ENCODE measurements around the gene FUT8.
"Not testable (repeated sequence)": the region's sequence is repeated elsewhere in the genome, so short reads cannot be mapped to it uniquely, and the experiment has no call there.

The FUT8 gene

DNA sequence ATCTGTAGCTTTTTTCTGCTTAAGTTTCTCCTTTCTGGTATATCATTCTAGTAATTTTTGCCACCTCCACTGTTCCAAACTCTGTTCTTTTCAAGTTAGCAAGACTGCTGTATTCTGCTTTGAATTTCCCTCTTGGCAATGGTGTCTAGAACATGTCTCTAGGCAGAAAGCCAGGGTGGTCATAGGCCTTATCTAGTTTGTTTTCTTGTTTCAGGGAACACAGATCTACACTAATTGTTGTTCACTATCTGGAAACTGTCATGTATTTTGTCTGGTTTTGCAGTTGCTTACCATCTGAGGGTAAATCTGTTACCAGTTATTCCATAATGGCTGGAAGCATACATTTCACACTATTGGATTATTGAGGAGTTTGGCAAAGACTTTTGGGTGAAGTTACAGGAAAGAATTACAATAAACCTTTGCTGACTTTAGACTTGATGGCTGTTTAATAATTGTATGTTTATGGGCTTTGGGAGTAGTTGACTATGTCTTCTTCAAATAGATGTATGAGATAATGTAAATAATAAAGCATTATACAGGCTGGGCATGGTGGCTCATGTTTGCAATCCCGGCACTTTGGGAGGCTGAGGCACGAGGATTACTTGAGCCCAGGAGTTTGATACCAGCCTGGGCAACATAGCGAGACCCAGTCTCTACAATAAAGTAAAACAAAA lies 41.4 kb downstream of the FUT8 start:
- no peak for DNase-seq (ENCODE audit: low read depth in 2 of 2)

DNA sequence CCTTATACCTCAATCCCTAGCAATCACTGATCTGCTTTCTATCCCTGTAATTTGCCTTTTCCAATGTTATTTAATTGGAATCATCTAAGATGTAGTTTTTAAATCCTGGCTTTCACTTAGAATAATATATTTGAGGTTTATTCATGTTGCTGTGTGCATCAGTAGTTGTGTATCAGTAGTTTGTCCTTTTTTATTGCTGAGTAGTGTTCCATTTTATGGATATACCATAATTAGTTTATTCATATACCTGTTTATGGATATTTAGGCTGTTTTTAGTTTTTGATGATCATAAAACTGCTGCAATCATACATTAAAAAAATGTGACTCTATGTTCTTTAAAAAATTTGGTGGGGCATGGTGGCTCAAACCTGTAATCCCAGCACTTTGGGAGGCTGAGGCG lies 43.7 kb downstream of the FUT8 start:
- no peak for DNase-seq (ENCODE audit: low read depth in 2 of 2)

DNA sequence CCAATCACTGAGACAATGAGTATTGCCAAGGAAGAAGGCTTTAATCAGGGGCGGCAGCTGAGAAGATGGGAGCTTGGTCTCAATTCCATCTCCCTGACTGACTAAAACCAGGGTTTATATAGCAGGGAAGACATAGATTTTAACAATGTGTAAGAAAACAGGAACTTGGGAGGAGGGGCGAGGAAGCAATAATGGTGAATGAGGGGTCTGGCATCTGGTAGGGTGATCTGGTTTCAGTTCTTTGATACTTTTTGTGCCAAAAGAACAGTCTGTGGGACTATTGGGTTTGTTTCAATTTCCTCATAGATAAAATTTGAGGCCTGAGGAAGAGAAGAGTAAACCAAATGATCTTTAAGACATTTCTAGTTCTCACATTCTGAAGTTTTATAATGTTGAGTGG lies 49.2 kb downstream of the FUT8 start:
- DNase-seq (ENCODE audit: low read depth in 2 of 2): no peak

- DNase-seq (ENCODE audit: low read depth in 2 of 2): no peak
Observed at GRCh38 chr14:65462411-65462810, 49.9 kb downstream of the FUT8 start.

- no peak for DNase-seq (ENCODE audit: low read depth in 2 of 2)
Observed at GRCh38 chr14:65465584-65465983, 53.1 kb downstream of the FUT8 start.

DNA sequence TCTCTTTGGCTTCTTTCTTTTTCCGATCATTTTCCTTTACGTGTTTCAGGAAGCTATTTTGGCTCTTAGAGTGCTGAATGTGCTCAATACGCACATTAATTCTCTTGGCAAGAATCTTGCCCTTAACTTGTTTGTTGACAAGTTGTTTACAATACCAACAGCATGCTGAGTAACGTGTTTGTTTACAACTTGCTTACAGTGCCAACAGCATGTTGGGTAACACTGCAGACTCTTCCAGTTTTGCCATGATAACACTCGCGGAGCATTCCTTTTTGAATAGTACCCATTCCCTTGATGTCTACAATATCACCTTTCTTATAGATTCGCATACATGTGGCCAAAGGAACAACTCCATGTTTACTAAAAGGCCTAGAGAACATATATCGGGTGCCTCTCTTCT lies 55.4 kb downstream of the FUT8 start:
- DNase-seq (ENCODE audit: low read depth in 2 of 2): not testable (repeated sequence)

DNA sequence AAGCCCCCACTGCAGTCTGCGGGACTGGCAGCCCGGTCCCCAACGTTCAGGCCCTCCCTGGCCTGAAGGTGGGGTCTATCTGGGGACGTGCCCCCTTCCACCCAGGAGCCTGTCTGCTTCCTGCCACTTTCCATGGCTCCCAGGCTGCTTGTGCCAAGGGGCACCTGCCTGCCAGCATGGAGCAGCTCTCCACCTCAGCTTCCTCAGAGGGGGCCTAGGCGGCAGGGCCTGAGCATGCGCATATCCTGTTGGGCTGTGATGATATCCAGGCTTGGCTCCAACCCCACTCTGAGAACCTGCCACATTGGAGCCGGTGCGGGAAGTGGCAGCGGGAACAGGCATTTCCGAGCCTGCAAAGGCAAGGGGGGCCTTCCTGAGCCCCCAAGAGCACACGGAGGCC lies 57.4 kb downstream of the FUT8 start:
- no peak for DNase-seq (ENCODE audit: low read depth in 2 of 2)

GRCh38 chr14:65470404-65470880 lies 57.9 kb downstream of the FUT8 start:
- no peak for DNase-seq (ENCODE audit: low read depth in 2 of 2)

DNA sequence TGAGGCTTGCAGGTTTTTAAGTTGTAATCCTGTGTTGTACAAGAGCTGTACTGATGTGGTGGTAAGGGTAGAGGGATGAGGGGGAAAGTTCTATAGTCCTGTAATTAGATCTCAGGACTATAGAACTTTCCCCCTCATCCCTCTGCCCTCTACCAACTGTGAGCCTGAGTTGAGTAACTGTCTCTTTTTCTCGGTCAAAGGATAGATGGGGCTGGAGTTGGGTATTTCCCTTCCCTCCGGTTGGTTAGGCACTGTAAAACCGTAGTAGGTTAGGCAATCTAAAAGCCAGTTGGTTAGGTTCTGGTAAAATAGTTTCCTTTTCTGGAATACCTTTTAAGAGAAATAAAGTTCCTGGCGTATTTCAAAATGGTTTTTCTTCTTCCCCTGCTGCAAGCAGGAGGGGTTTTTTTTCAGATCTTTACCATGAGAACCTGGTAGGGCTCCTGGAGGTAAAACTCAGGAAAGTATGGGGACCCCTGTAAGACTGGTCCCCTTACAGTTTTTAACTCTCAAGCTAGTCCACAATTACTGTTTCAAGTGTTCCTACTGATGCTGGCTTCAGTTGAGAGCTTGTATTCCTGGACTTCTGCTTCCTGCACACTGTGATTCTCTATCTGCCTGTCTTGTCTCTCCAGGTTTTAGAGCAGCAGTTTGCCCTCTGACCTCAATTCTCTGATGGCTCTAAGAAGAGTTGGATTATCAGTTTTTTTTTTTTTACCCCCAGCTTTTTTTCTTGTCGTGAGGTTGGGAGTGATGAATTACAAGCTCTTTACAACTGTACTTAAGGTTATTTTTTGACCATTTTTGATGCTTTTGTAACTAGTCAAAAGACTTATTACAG lies 58.7 kb downstream of the FUT8 start:
- DNase-seq (ENCODE audit: low read depth in 2 of 2): no peak

DNA sequence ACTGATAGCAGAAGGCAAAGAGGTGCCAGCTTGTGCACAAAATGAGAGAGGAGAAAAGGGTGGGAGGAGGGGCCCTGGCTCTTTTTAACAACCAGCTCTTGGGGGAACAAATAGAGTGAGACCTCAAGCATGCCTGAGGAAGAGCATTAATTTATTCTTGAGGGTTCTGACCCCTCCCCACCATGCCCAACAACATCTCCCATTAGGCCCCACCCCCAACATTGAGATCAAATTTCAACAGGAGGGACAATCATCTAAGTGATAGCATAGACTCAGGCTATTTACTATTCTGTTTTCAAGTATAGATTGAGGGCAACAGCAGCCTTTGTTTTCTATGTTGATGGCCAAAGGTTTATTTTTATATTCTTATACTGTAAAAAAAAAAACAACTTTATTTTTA lies 59.7 kb downstream of the FUT8 start:
- no peak for DNase-seq (ENCODE audit: low read depth in 2 of 2)

DNA sequence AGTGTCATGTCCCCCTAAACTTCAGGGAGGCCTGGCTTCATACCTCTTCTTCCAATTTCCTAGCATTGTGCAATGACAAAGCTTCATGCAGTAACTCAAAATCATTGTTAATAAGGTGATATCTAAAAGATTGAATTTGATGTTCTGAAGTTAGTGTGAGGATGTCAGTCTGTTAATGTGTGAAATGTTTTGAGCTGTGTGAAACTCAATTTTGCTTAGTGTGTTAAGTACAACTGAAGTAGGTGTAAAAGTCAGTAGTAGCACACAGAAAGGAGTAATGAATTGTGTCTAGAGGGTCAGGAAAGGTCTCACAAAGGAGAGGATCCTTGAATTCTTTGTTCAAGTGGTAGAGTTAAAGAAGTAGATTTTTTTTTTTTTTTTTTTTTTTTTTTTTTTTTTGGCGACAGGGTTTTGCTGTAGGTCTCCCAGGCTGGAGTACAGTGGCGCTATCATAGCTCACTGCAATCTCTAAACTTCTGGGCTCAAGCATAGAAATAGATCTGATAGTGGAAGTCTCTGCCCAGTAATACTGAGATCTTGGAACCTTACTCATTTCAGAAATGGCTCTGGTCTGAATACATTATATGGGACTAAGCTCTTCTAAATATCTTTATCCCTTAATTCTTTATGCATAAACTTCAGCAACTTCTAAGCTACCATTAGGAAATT lies 63.9 kb downstream of the FUT8 start:
- no peak for DNase-seq (ENCODE audit: low read depth in 2 of 2)

GRCh38 chr14:65476942-65477318 lies 64.4 kb downstream of the FUT8 start:
- no peak for DNase-seq (ENCODE audit: low read depth in 2 of 2)

- DNase-seq (ENCODE audit: low read depth in 2 of 2): no peak
Observed at GRCh38 chr14:65478017-65478416, 65.5 kb downstream of the FUT8 start.

DNA sequence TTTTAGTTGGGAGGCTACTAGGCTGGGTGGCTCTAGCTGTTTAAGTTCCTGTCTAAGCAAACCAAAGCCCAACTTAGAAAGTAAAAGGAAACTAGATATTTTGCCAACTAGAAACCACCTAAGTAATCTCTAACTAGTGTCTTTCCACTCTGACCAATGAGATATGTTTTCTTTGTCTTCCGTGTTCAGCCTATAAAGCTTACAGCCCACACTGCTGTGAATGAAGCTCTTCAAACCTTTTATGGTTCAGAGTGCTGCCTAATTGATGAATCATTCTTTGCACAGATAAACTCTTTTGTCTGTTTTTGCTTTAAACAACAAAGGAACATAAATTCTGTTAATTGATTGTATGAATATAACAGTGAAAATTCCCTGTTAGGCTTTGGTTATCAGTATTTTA lies 66.1 kb downstream of the FUT8 start:
- DNase-seq (ENCODE audit: low read depth in 2 of 2): no peak

DNA sequence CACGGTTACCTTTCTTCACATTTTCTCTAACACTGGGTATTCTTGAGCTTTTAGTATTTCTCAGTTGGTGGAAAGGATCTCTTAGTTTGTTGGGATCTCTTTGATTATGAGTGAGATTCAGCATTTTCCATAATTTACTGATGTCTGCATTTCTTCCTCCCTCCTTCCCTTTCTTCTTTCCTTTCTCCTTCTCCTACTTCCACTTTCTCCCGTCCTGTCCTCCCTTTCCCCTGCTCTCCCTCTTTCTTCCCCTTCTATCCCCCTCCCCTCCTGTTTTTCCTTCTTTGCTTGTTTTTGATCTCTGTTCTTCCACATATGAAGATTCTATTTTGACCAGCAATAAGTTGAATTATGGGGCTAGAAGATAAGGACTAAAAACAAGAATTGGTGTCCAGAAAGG lies 66.9 kb downstream of the FUT8 start:
- DNase-seq (ENCODE audit: low read depth in 2 of 2): no peak

GRCh38 chr14:65482757-65483438 lies 70.4 kb downstream of the FUT8 start:
- no peak for DNase-seq (ENCODE audit: low read depth in 2 of 2)

DNA sequence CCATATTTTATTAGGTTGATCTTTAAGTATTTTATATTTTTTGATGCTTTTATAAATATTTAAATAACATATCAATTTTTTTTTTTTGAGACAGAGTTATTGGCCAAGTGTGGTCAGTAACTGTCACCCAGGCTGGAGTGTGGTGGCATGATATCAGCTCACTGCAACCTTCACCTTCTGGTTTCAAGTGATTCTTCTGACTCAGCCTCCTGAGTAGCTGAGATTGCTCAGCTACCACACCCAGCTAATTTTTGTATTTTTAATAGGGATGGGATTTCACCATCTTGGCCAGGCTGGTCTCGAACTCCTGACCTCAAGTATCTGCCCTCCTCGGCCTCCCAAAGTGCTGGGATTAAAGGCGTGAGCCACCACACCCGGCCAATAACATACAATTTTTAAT lies 71.1 kb downstream of the FUT8 start:
- no peak for DNase-seq (ENCODE audit: low read depth in 2 of 2)

DNA sequence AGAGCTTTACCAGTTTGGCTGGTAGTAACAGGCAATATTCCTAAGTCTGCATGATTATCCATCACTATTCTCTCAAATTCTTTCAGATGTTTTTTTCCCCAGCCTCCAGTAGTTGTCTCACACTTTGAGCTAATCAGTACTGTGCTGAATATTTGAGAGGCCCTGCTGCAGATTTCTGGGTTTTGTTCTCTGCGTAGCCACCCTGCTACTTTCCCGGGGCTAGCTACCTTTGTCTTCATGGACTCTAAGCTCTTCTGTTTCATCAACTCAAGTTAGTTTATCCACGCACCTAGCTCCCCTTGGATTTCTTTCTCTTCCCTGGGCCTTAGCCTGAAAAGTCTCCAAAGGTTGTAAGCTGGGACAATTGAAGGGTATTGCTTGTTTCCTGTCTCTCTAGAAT lies 73.0 kb downstream of the FUT8 start:
- DNase-seq (ENCODE audit: low read depth in 2 of 2): no peak

DNA sequence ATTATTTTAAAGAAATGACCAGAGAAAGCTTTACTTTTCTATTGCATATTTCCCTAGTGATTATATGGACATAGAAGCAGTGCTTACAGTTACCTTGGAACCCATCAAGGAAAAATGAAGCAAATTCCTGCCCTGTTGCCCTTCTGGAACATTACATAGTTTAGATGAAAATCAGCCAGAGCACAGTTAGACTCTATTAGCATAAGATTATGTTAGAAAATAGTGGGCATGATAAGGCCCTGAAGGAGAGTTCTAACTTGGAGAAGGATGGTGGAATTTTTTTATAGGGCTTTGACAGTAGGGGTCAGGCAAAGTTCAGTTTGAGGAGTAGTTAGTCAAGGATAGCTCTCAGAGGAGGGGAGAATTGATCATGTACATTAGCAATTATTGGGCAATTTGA lies 74.3 kb downstream of the FUT8 start:
- DNase-seq (ENCODE audit: low read depth in 2 of 2): no peak

DNA sequence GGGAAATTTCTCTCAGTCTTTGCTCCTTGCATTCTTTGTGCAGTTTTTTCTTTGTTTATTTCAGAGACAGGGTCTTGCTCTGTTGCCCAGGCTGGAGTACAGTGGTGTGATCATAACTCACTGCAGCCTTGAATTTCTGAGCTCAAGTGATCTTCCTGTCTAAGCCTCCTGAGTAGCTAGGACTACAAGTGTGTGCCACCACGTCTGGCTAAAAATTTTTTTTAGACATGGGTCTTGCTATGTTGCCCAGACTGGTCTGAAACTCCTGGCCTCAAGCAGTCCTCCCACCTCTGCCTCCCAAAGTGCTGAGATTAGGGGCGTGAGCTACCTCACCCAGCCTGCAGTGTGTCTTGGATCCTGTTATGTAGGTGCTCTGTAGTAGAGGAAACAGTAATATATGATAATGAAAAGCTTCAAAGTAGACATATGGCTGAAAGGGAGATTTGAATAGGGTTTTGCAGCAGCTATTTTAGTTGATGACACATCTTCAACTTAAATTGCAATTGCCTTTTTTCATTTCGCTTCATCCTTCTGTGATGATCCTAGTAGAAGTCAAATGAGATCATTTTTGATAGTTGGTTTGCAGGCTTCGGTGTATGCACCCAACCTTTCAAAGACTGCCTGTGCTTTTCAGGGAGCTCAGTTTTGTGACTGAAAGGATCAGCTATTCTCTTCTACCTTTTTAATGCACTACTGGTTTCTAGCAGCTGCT lies 75.4 kb downstream of the FUT8 start:
- DNase-seq (ENCODE audit: low read depth in 2 of 2): no peak

- no peak for DNase-seq (ENCODE audit: low read depth in 2 of 2)
Observed at GRCh38 chr14:65491274-65491673, 78.7 kb downstream of the FUT8 start.

DNA sequence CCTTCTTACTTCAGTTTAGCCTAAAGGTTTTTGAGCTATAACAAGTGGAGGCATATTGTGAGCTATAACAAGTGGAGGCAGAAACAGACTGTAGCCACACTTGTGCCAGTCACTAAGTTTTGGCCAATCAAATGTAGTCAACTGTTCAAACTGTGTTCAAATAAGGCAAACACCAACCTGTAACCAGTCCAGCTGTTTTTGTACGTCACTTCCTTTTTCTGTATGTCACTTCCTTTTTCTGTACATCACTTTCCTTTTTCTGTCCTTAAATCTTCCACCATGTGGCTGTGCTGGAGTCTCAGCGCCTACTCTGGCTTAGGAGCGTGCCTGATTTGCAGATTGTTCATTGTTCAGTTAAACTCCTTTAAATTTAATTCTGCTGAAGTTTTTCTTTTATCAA lies 79.7 kb downstream of the FUT8 start:
- DNase-seq (ENCODE audit: low read depth in 2 of 2): no peak

Measured in stimulated activated CD4-positive, alpha-beta T cell treated with anti-CD3 and anti-CD28 coated beads, Interleukin-1b, Interleukin-23, amount 100 ng/mL, for 1 hour (primary cell).